ENCODE results near the gene ATAD2B.
"Not testable (repeated sequence)": the region's sequence is repeated elsewhere in the genome, so short reads cannot be mapped to it uniquely, and the experiment has no call there.

The ATAD2B gene

DNA sequence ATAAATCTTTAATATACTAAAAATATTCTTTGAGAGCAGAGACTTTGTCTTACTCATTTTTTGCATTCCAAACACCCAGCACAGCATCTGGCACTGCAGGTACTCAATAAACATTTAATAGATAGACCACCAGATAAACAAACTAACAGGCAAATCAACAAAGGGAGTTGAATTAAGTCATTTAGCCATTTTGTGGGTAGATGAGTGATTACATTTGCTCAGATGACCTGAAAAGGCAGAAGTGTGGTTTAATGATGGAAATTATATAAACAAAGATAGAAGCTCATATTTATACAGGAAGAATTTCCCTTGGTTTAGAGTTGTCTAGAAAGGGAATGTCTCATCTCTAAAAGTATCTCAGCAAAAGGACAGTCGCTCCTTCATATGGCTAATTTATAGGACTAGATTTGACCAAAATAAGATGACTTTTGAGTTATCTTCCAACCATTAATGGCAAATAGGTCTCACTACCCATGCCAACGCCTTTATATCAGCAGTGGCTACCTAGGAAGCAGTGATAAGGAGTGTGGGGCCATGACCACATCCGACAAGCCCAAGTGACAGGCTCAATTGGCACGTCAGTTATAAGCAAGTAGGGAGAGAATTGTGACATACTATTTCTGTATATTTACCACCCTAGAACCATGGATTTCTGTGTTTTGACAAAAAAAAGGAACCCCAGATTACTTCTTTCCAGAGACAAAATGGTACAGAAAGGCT lies 173.5 kb downstream of the ATAD2B start:
- Histone ChIP-seq H3K4me3 (ENCODE audit: low read depth, low read length) (no peak overlapping the region), H3K9ac (ENCODE audit: low read depth, low read length) (no peak overlapping the region), H3K9me3 (ENCODE audit: control insufficient read depth, insufficient read depth, low read length) (no peaks in the 10 kb centered on the region), H3K36me3 (ENCODE audit: control insufficient read depth, insufficient read depth, low read length) (no peaks in the 10 kb centered on the region), H3K4me1 (ENCODE audit: control insufficient read depth, insufficient read depth, low read length) (peaks cover 6% of the 10 kb centered on the region), H3K27me3 (ENCODE audit: control insufficient read depth, insufficient read depth, low read length) (no peaks in the 10 kb centered on the region)

DNA sequence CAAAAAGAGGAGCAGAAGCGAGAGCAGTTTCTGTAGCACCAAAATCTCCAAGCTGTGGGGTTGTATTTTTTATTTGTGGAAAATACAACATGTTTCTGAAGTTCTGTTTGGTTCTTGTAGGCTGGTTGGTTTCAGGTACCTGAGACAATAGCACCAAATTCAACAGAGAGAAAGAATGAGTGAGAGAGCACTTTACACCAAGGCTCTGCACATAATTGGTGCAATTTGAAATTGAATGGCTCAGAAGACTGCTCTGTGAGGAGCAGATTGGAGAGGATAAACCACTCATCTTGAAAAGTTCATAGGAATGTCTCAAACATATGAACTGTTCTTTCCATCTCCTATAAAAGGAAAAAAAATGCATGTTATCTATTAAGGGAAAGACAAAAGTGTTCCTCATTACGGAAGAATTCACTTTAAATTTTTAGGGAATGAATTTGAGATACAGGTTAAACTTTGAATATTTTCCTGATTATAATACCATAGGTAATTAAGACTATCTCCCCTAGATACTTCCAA lies 175.1 kb downstream of the ATAD2B start:
- H3K4me3 ChIP-seq (ENCODE audit: low read depth, low read length), result no peak overlapping the region
- H3K9ac ChIP-seq (ENCODE audit: low read depth, low read length), result no peak overlapping the region
- H3K9me3 ChIP-seq (ENCODE audit: control insufficient read depth, insufficient read depth, low read length), result no peaks in the 10 kb centered on the region
- peaks cover 6% of the 10 kb centered on the region for H3K4me1 ChIP-seq (ENCODE audit: control insufficient read depth, insufficient read depth, low read length)
- no peaks in the 10 kb centered on the region for H3K27me3 ChIP-seq (ENCODE audit: control insufficient read depth, insufficient read depth, low read length)
- H3K36me3 ChIP-seq (ENCODE audit: control insufficient read depth, insufficient read depth, low read length), result no peaks in the 10 kb centered on the region

- H3K4me1 ChIP-seq (ENCODE audit: control insufficient read depth, insufficient read depth, low read length), result no peaks in the 10 kb centered on the region
- no peaks in the 10 kb centered on the region for H3K9me3 ChIP-seq (ENCODE audit: control insufficient read depth, insufficient read depth, low read length)
- H3K4me3 ChIP-seq (ENCODE audit: low read depth, low read length), result no peak overlapping the region
- H3K36me3 ChIP-seq (ENCODE audit: control insufficient read depth, insufficient read depth, low read length), result no peaks in the 10 kb centered on the region
- no peak overlapping the region for H3K9ac ChIP-seq (ENCODE audit: low read depth, low read length)
- no peaks in the 10 kb centered on the region for H3K27me3 ChIP-seq (ENCODE audit: control insufficient read depth, insufficient read depth, low read length)
Measured at GRCh38 chr2:23746141-23746863, 180.6 kb downstream of the ATAD2B start.

GRCh38 chr2:23745726-23746105 lies 181.2 kb downstream of the ATAD2B start:
- Histone ChIP-seq H3K9me3 (ENCODE audit: control insufficient read depth, insufficient read depth, low read length) (no peaks in the 10 kb centered on the region), H3K27me3 (ENCODE audit: control insufficient read depth, insufficient read depth, low read length) (no peaks in the 10 kb centered on the region)

GRCh38 chr2:23745068-23745725 lies 181.7 kb downstream of the ATAD2B start:
- H3K36me3 ChIP-seq (ENCODE audit: control insufficient read depth, insufficient read depth, low read length), result no peaks in the 10 kb centered on the region
- H3K9ac ChIP-seq (ENCODE audit: low read depth, low read length), result no peak overlapping the region
- no peaks in the 10 kb centered on the region for H3K4me1 ChIP-seq (ENCODE audit: control insufficient read depth, insufficient read depth, low read length)
- H3K4me3 ChIP-seq (ENCODE audit: low read depth, low read length), result no peak overlapping the region
- H3K9me3 ChIP-seq (ENCODE audit: control insufficient read depth, insufficient read depth, low read length), result no peaks in the 10 kb centered on the region
- H3K27me3 ChIP-seq (ENCODE audit: control insufficient read depth, insufficient read depth, low read length), result no peaks in the 10 kb centered on the region

More at GRCh38 chr2:23745726-23746105, 181.2 kb downstream of the ATAD2B start:
- Histone ChIP-seq H3K36me3 (ENCODE audit: control insufficient read depth, insufficient read depth, low read length) (no peaks in the 10 kb centered on the region), H3K9ac (ENCODE audit: low read depth, low read length) (no peak overlapping the region), H3K4me1 (ENCODE audit: control insufficient read depth, insufficient read depth, low read length) (no peaks in the 10 kb centered on the region), H3K4me3 (ENCODE audit: low read depth, low read length) (no peak overlapping the region)

DNA sequence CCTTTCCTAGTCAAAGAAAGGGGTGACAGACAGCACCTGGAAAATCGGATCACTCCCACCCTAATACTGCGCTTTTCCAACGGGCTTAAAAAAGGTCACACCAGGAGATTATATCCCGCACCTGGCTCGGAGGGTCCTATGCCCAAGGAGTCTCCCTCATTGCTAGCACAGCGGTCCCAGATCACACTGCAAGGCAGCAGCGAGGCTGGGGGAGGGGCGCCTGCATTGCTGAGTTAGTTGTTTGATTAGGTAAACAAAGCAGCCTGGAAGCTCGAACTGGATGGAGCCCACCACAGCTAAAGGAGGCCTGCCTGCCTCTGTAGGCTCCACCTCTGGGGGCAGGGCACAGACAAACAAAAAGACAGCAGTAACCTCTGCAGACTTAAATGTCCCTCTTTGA lies 190.1 kb downstream of the ATAD2B start:
- H3K9me3 ChIP-seq (ENCODE audit: control insufficient read depth, insufficient read depth, low read length); H3K9ac ChIP-seq (ENCODE audit: low read depth, low read length); H3K27me3 ChIP-seq (ENCODE audit: control insufficient read depth, insufficient read depth, low read length); H3K36me3 ChIP-seq (ENCODE audit: control insufficient read depth, insufficient read depth, low read length); H3K4me1 ChIP-seq (ENCODE audit: control insufficient read depth, insufficient read depth, low read length); H3K4me3 ChIP-seq (ENCODE audit: low read depth, low read length): not testable (repeated sequence)

DNA sequence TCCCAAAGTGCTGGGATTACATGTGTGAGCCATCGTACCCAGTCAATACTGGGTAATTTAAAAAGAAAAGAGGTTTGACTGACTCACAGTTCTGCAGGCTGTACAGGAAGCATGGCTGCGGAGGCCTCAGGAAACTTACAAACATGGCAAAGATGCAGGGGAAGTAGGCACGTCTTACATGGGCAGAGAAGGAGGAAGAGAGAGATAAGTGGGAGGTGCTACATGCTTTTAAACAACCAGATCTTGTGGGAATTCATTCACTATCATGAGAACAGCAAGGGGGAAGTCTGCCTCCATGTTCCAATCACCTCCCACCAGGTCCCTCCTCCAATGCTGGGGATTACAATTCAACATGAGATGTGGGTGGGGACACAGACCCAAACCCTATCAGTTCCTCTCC lies 192.5 kb downstream of the ATAD2B start:
- H3K27me3 ChIP-seq (ENCODE audit: control insufficient read depth, insufficient read depth, low read length), result no peaks in the 10 kb centered on the region
- no peak overlapping the region for H3K4me3 ChIP-seq (ENCODE audit: low read depth, low read length)
- no peak overlapping the region for H3K9ac ChIP-seq (ENCODE audit: low read depth, low read length)
- no peaks in the 10 kb centered on the region for H3K9me3 ChIP-seq (ENCODE audit: control insufficient read depth, insufficient read depth, low read length)
- H3K36me3 ChIP-seq (ENCODE audit: control insufficient read depth, insufficient read depth, low read length), result no peaks in the 10 kb centered on the region
- no peaks in the 10 kb centered on the region for H3K4me1 ChIP-seq (ENCODE audit: control insufficient read depth, insufficient read depth, low read length)

- not testable (repeated sequence) for H3K9ac ChIP-seq (ENCODE audit: low read depth, low read length); H3K27me3 ChIP-seq (ENCODE audit: control insufficient read depth, insufficient read depth, low read length); H3K4me3 ChIP-seq (ENCODE audit: low read depth, low read length); H3K9me3 ChIP-seq (ENCODE audit: control insufficient read depth, insufficient read depth, low read length); H3K36me3 ChIP-seq (ENCODE audit: control insufficient read depth, insufficient read depth, low read length); H3K4me1 ChIP-seq (ENCODE audit: control insufficient read depth, insufficient read depth, low read length)
Measured at GRCh38 chr2:23723029-23723428, 203.9 kb downstream of the ATAD2B start.

DNA sequence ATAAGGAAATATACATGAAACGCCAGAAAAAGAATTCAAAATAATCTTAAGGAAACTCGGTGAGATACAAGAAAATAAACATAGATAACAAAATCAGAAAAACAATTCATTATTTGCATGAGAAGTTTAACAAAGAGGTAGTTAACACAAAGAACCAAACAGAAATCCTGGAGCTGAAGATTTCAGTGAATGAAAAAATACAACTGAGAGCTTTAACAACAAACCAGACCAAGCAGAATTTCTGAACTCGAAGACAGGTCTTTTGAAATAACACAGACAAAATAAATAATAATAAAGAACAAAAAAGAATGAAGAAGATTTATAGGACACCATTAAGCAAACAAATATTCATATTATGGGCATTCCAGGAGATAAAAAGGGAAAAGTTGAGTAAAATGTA lies 204.7 kb downstream of the ATAD2B start:
- Histone ChIP-seq H3K9me3 (ENCODE audit: control insufficient read depth, insufficient read depth, low read length) (no peaks in the 10 kb centered on the region), H3K9ac (ENCODE audit: low read depth, low read length) (no peak overlapping the region), H3K27me3 (ENCODE audit: control insufficient read depth, insufficient read depth, low read length) (no peaks in the 10 kb centered on the region), H3K4me3 (ENCODE audit: low read depth, low read length) (no peak overlapping the region), H3K36me3 (ENCODE audit: control insufficient read depth, insufficient read depth, low read length) (no peaks in the 10 kb centered on the region), H3K4me1 (ENCODE audit: control insufficient read depth, insufficient read depth, low read length) (no peaks in the 10 kb centered on the region)

GRCh38 chr2:23721454-23721826 lies 205.5 kb downstream of the ATAD2B start:
- H3K36me3 ChIP-seq (ENCODE audit: control insufficient read depth, insufficient read depth, low read length), result no peaks in the 10 kb centered on the region
- no peaks in the 10 kb centered on the region for H3K27me3 ChIP-seq (ENCODE audit: control insufficient read depth, insufficient read depth, low read length)

GRCh38 chr2:23720705-23721453 lies 206.0 kb downstream of the ATAD2B start:
- Histone ChIP-seq H3K9ac (ENCODE audit: low read depth, low read length) (no peak overlapping the region), H3K27me3 (ENCODE audit: control insufficient read depth, insufficient read depth, low read length) (no peaks in the 10 kb centered on the region), H3K36me3 (ENCODE audit: control insufficient read depth, insufficient read depth, low read length) (no peaks in the 10 kb centered on the region), H3K4me1 (ENCODE audit: control insufficient read depth, insufficient read depth, low read length) (no peaks in the 10 kb centered on the region), H3K9me3 (ENCODE audit: control insufficient read depth, insufficient read depth, low read length) (no peaks in the 10 kb centered on the region), H3K4me3 (ENCODE audit: low read depth, low read length) (no peak overlapping the region)

More at GRCh38 chr2:23721454-23721826, 205.5 kb downstream of the ATAD2B start:
- Histone ChIP-seq H3K4me3 (ENCODE audit: low read depth, low read length) (no peak overlapping the region), H3K9ac (ENCODE audit: low read depth, low read length) (no peak overlapping the region), H3K9me3 (ENCODE audit: control insufficient read depth, insufficient read depth, low read length) (no peaks in the 10 kb centered on the region), H3K4me1 (ENCODE audit: control insufficient read depth, insufficient read depth, low read length) (no peaks in the 10 kb centered on the region)
